NK-92 (cell line): ENCODE results near the gene EIF2D.

Experiments
- DNase-seq: peaks from one replicate; lab custom pipeline; 2025; ENCODE audit not compliant: unreplicated experiment; lab: John Stamatoyannopoulos, UW

EIF2D gene

DNA sequence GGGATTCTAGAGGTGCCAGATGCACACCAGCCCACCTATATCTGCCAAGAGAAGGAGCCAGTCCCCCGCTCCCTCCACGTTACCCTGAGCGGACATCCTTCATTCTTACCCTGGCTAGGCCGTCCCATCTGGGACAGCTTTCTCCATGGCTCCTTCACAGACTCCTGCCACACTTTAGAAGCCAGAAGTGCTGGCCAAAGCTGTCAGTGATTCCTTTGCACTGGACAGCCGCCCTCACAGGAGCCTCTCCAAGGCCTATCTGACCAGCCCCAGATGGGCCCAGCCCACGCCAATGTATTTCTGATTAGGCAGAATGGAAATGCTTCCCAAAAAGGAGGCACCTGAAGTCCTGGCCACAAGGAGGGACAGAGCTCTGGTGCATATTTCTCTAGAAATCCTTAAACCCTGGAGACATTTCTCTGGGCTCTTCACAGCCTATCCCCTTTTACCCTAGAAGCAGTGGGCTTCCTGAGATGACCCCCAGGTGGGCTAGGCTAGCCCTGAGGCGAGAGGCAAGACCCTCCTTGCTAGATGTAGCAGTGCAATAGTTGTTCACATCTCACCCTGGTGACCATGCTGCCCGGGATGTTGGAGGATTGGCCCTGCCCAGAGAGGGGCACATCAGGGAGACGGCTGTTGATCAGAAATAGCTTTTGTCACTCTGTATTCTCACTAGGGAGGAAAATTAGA lies 60.8 kb downstream of the EIF2D start:
- DNase-seq, result no peak

DNA sequence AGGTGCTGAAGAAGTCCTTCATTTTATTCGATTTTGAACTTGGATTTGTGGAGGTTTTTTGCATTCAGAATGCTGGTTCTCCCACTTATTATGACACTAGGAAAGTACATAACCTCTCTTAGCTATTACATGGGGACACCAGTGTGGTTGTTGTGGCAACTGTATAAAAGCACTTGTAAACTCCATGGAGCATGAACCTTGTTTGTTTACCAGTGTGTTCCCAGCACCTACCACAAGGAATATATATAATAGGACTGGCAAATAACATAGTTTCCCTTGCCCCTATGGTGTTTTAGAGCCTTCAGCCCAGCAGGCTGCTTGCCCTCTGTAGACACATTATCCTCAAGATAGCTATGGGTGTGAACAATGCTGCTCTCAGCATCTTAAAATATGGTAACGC lies 61.8 kb downstream of the EIF2D start:
- DNase-seq, result no peak

DNA sequence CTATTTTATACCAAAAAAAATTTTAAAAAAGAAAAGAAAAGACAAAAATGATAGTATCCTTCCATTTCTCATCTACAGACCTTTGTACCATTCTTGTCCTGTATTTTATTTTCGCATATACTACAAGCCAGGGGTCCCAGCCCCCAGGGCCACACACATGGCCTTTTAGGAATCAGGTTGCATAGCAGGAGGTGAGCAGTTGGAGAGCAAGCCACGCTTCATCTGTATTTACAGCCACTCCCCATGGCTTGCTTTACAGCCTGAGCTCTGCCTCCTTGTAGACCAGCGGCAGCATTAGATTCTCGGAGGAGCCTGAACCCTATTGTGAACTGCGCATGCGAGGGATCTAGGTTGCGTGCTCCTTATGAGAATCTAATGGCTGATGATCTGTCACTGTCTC lies 65.2 kb downstream of the EIF2D start:
- DNase-seq, result no peak

DNA sequence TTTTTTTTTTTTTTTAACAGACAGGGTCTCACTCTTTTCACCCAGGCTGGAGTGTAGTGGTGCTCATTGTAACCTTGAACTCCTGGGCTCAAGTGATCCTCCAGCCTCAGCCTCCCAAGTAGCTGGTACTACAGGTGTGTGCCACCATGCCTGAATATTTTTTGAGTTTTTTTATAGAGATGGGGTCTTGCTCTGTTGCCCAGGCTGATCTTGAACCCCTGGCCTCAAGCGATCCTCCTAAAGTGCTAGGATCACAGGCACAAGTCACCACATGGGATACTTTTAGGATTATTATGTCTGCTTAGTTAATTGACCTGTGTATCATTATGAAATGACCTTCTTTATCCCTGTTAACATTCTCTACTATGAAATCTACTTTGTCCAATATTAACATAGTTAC lies 66.9 kb downstream of the EIF2D start:
- no peak for DNase-seq

DNA sequence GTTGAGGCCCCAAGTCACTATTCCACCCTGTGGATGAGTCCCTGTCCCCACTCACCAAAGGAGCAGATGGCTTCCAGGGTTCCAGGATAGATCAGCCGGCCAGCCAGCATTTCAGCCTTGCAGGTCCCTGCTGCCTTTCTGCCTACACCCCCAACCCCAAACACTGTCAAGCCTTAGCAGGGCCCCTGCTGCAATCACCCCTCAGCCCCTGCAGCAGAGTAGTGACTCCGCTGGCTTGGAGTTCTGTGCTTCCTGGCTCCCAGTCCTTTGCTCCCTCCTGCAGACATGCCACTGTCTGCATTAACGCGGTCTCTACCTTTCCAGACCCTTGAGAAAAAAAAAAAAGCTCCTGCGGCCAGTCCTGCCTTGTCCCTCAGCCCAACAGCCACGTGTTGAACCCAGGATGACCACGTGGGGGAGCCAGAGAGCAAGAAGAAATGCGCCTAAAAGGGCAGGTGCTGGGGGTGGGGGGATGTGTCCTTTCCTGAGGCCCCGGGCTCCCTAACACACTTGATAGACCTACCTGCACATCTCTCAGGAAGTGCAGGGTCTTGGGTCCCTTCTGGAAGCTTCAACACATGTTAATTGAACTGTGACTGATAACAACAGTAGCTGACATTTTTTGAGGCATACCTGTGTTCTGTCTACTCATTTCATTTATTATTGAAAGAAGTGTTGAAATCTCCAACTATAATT lies 67.6 kb downstream of the EIF2D start:
- no peak for DNase-seq
